Loucy (cell line): ENCODE results near the gene HRH3.

Source experiments
- CTCF ChIP-seq: fragments of 200-600 bp; sonication (generic); conservative IDR thresholded peaks from 2 replicates; pipeline ENCODE4 v1.5.1; 2014; ENCODE audit warnings: mild to moderate bottlenecking, antibody characterized with exemption, low read length
- EZH2phosphoT487 ChIP-seq: fragments of 200-600 bp; IDR thresholded peaks from 2 replicates; pipeline ENCODE4 v1.6.1; 2018; ENCODE audit warnings: antibody characterized with exemption, mild to moderate bottlenecking, moderate library complexity, borderline replicate concordance

- TF ChIP-seq CTCF (no peak), EZH2phosphoT487 (no peak)
These were observed 12.9 kb upstream of the HRH3 start for GRCh38 chr20:62232770-62233645.
